ENCODE results near the gene SH2B2.
A peak's percentile ranks its signal among the peaks of the same experiment; 100 is the strongest.
"Not testable (repeated sequence)": the region's sequence is repeated elsewhere in the genome, so short reads cannot be mapped to it uniquely, and the experiment has no call there.

Gene SH2B2

GRCh38 chr7:102337002-102337401, 50.3 kb downstream of the SH2B2 start:
- not testable (repeated sequence) for DNase-seq (ENCODE audit: low spot score)

GRCh38 chr7:102337420-102337819, 50.8 kb downstream of the SH2B2 start:
- DNase-seq (ENCODE audit: low spot score) = not testable (repeated sequence)

- DNase-seq (ENCODE audit: low spot score) = not testable (repeated sequence)
These were observed 54.1 kb downstream of the SH2B2 start for GRCh38 chr7:102340599-102341368.

- not testable (repeated sequence) for DNase-seq (ENCODE audit: low spot score)
These were observed 60.3 kb downstream of the SH2B2 start for GRCh38 chr7:102346983-102347382.

- not testable (repeated sequence) for DNase-seq (ENCODE audit: low spot score)
These were observed 69.7 kb downstream of the SH2B2 start, which contains the start of gene SPDYE6 for GRCh38 chr7:102356344-102356743. Gene SPDYE6 (minus strand): TSS chr7:102356444. CDS start chr7:102356023, 421 bp downstream.

- peak; percentile 99 for DNase-seq (ENCODE audit: low spot score)
These were observed 77.1 kb downstream of the SH2B2 start for GRCh38 chr7:102363549-102364393.

- DNase-seq (ENCODE audit: low spot score) = not testable (repeated sequence)
These were observed 77.8 kb downstream of the SH2B2 start for GRCh38 chr7:102364394-102364886.

- not testable (repeated sequence) for DNase-seq (ENCODE audit: low spot score)
These were observed 78.7 kb downstream of the SH2B2 start for GRCh38 chr7:102365390-102365789.

- DNase-seq (ENCODE audit: low spot score) = not testable (repeated sequence)
These were observed 83.4 kb downstream of the SH2B2 start for GRCh38 chr7:102370038-102370437.
